ENCODE results near the gene MICAL2.

- no peak for TF ChIP-seq EZH2 (IDR thresholded peaks at IDR 0.05)
- no peak for TF ChIP-seq FOXP2 (optimal IDR thresholded peaks at IDR 0.05; ENCODE audit: control extremely low read depth, extremely low read length, insufficient read depth)
- no peak for TF ChIP-seq POLR2AphosphoS5 (IDR thresholded peaks at IDR 0.05; ENCODE audit: borderline replicate concordance, low read depth, low read length)
Observed at GRCh38 chr11:12177739-12178338, 67.4 kb downstream of the MICAL2 start.
